Panc1 (cell line): ENCODE data around the gene PDHA1.

ENCODE experiments used
- POLR2AphosphoS5 ChIP-seq: IDR thresholded peaks from 2 replicates; pipeline ENCODE4 v1.6.1; 2012; ENCODE audit warnings: mild to moderate bottlenecking, low read depth, low read length, moderate library complexity
- TF ChIP-seq, protein P1 (sequence below): fragments of 450-650 bp; IDR thresholded peaks from 2 replicates; pipeline ENCODE4 v1.5.1; 2017; ENCODE audit warnings: mild to moderate bottlenecking
- TF ChIP-seq, protein P2 (sequence below), 2 experiments: IDR thresholded peaks; 2 replicates each; pipeline ENCODE4 v1.6.1; 2011 to 2012; ENCODE audit warnings: low read depth in 2 of 2, control low read depth in 1 of 2, low read length in 1 of 2, mild to moderate bottlenecking in 1 of 2, moderate library complexity in 1 of 2; ENCODE audit not compliant: insufficient read depth in 1 of 2

DNA sequence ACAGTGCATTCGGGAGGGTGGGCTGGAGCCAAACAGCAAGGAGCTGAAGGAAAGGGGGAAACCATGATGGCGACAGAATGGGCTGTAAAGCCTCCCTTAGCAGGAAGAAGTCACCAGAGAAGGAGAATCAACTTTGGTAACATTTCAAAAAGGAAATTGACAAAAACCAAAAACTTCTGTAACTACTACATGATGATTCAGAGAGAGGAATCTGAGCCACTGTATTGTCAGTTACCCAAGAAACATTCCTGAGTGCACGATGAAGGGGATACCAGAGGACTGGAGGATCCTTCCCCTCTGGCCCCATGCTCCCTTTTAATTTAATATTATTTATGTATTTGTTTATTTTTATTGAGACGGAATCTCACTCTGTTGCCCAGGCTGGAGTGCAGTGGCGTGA lies 26.3 kb downstream of the PDHA1 start:
- TF ChIP-seq, protein P1, sequence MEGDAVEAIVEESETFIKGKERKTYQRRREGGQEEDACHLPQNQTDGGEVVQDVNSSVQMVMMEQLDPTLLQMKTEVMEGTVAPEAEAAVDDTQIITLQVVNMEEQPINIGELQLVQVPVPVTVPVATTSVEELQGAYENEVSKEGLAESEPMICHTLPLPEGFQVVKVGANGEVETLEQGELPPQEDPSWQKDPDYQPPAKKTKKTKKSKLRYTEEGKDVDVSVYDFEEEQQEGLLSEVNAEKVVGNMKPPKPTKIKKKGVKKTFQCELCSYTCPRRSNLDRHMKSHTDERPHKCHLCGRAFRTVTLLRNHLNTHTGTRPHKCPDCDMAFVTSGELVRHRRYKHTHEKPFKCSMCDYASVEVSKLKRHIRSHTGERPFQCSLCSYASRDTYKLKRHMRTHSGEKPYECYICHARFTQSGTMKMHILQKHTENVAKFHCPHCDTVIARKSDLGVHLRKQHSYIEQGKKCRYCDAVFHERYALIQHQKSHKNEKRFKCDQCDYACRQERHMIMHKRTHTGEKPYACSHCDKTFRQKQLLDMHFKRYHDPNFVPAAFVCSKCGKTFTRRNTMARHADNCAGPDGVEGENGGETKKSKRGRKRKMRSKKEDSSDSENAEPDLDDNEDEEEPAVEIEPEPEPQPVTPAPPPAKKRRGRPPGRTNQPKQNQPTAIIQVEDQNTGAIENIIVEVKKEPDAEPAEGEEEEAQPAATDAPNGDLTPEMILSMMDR = no peak
- TF ChIP-seq POLR2AphosphoS5 = no peak
- TF ChIP-seq, protein P2, sequence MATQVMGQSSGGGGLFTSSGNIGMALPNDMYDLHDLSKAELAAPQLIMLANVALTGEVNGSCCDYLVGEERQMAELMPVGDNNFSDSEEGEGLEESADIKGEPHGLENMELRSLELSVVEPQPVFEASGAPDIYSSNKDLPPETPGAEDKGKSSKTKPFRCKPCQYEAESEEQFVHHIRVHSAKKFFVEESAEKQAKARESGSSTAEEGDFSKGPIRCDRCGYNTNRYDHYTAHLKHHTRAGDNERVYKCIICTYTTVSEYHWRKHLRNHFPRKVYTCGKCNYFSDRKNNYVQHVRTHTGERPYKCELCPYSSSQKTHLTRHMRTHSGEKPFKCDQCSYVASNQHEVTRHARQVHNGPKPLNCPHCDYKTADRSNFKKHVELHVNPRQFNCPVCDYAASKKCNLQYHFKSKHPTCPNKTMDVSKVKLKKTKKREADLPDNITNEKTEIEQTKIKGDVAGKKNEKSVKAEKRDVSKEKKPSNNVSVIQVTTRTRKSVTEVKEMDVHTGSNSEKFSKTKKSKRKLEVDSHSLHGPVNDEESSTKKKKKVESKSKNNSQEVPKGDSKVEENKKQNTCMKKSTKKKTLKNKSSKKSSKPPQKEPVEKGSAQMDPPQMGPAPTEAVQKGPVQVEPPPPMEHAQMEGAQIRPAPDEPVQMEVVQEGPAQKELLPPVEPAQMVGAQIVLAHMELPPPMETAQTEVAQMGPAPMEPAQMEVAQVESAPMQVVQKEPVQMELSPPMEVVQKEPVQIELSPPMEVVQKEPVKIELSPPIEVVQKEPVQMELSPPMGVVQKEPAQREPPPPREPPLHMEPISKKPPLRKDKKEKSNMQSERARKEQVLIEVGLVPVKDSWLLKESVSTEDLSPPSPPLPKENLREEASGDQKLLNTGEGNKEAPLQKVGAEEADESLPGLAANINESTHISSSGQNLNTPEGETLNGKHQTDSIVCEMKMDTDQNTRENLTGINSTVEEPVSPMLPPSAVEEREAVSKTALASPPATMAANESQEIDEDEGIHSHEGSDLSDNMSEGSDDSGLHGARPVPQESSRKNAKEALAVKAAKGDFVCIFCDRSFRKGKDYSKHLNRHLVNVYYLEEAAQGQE (IDR thresholded peaks at IDR 0.05; ENCODE audit: insufficient read depth in 1 of 2, low read depth in 2 of 2, low read length in 1 of 2) = no peak
